Hematopoietic multipotent progenitor cell treated with erythropoietin and hydrocortisone succinate and interleukin-3 and kit ligand, for 8 days (in vitro differentiated cells): Measurements from ENCODE around the gene ATP6V0E1.
"Not testable (repeated sequence)": the region's sequence is repeated elsewhere in the genome, so short reads cannot be mapped to it uniquely, and the experiment has no call there.

Source experiments
- DNase-seq: peaks from one replicate; pipeline ENCODE4 v3.0.0-alpha.2; 2015

ATP6V0E1 gene

GRCh38 chr5:173010021-173010420 lies 26.4 kb downstream of the ATP6V0E1 start:
- no peak for DNase-seq

- DNase-seq = no peak
Measured at GRCh38 chr5:173010547-173011464, 27.2 kb downstream of the ATP6V0E1 start.

DNA sequence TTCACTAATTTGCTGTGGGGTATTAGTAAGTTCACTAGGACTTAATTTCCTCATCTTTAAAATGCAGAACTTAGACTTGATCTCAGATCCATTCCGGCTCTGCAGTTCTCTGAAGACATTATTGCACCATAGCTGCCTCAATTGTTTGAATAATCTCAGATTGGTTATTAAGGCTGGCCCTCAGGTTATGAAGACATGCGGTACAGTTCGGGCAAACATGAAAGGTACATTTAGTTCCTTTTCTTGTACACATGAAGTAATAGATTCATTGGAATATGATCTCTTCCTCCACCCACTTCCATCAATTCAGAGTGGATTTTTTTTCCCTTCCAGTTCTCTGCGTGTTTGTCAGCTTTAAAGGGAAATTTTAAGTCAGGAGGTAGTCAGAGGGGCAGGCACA lies 28.0 kb downstream of the ATP6V0E1 start:
- DNase-seq = no peak

DNA sequence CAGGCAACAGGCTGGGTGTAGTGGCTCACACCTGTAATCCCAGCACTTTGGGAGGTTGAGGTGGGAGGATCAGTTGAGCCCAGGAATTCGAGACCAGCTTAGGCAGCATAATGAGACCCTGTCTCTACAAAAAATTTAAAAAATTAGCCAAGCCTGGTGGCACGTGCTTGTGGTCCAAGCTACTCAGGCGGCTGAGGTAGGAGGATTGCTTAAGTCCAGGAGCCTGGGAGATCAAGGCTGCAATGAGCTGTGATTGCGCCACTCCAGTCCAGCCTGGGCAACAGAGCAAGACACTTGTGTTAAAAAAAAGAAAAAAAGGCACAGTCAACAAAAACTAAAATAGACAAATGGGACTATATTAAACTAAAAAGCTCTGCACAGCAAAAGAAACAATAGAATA lies 29.3 kb downstream of the ATP6V0E1 start:
- DNase-seq = no peak

DNA sequence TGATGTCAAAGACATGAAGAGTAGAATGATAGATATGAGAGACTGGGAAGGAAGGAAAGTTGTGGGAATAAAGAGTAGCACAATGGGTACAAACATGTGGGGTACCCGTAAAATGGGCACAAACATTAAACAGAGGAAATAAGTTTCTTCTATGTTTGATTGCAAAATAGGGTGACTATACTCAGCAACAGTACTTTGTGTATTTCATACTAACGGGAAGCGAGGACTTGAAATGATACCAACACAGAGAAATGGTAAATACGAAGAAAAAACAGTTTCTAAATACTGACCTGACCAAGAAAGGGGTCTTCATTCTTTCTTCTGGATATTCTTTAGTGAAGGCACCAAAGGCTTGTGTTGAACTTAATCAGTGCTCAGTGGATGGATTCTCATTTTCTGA lies 31.1 kb downstream of the ATP6V0E1 start:
- DNase-seq = no peak

DNA sequence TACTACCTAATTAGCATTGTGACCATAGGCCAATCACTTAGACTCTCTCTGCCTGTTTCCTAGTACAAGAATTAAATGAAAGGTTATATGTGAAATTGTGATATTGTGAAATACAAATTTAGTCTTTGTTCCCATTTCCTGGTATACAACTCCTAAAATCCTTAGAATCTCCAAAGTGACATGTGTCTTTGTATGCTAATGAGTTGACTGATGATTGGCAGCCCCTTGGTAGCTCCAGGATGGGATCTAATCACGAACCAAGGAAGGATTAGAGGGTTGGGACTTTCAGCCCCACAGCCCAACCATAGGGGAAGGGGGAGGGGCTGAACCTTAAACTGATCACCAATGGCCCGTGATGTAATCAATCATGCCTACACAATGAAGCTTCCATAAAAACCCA lies 31.6 kb downstream of the ATP6V0E1 start:
- no peak for DNase-seq

DNA sequence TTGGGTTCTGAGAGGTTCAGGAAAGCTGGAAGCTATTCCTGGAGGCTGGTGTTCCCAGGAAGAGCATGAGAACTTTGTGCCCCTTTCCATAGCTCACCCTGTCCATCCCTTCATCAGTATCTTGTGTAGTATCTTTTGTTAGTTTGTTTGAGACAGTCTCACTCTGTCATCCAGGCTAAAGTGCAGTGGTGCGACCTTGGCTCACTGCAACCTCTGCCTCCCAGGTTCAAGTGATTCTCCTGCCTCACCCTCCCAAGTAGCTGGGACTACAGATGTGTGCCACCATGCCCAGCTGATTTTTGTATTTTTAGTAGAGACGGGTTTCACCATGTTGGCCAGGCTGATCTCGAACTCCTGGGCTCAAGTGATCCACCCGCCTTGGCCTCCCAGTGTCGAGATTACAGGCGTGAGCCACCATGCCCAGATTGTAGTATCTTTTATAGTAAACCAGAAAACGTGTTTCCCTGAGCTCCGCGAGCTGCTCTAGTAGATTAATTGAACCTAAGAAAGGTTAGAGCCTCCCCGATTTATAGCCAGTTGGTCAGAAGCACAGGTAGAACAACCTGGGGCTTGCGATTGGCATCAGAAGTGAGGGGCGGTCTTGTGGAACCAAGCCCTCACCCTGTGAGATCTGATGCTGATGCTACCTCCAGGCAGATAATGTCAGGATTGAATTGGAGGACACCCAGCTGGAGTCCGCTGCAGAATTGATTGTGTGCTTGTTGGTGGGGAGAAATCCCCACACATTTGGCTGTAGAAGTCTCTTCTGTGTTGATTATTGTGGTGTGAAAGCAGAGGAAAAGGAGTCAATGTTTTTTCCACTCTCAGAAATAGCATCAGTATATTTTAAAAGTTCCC lies 32.3 kb downstream of the ATP6V0E1 start:
- no peak for DNase-seq

- DNase-seq = no peak
Measured at GRCh38 chr5:173016598-173017046, 33.1 kb downstream of the ATP6V0E1 start.

GRCh38 chr5:173017087-173017486 lies 33.5 kb downstream of the ATP6V0E1 start:
- not testable (repeated sequence) for DNase-seq

DNA sequence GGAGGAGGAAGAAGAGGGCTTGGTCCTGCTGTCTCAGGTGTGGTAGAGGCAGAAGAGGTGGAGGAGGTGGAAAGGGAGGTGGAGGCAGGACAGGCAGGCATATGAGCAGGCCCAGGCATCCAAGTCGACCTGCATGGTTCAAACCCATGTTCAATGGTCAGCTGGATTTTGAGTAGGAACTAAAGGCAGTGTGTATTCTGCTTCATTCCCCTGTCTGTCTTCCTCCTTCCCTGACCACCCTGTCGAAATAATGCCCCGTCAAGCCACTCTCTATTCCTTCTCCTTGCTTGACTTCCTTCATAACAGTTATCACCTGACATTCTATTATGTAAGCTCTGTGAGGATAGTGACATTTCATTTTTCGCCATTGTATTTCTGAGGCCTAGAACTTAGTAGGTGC lies 34.8 kb downstream of the ATP6V0E1 start:
- no peak for DNase-seq

DNA sequence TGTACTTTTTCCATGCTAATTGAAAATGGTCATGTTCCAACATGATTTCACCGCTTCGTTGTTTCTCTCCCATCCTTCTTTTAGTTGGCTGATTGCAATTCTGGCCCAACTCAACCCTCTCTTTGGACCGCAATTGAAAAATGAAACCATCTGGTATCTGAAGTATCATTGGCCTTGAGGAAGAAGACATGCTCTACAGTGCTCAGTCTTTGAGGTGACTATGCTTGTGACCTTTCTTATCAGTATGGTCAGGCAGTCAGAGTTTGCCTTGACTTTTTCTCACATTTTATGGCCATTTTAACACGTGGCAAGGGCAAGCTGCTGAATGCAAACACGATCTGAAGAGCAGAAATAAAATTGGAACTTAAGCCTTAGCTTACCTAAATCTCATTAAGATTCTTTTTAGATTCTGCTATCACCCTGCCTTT lies 36.6 kb downstream of the ATP6V0E1 start:
- DNase-seq = no peak

DNA sequence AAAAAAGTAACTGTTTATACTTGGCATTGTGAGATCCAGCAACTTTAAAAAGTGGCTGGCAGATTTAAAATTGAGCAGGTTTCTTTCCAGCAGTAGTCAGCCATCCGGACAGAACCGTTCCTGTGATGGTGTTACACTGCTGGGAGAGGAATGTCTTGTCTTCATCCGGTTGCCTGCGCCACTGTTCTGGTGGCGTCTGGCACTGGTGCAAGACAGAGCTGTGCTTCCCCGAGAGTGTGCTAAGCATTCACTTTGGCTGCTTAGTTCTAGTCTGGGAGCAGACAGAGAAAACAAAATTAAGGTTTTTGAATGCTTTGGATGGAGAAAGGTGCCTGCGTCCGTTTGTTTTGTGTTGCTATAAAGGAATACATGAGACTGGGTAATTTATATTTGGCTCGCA lies 37.1 kb downstream of the ATP6V0E1 start:
- DNase-seq = no peak

GRCh38 chr5:173025651-173026050 lies 42.1 kb downstream of the ATP6V0E1 start:
- no peak for DNase-seq

- no peak for DNase-seq
Measured at GRCh38 chr5:173027905-173028304, 44.3 kb downstream of the ATP6V0E1 start.

DNA sequence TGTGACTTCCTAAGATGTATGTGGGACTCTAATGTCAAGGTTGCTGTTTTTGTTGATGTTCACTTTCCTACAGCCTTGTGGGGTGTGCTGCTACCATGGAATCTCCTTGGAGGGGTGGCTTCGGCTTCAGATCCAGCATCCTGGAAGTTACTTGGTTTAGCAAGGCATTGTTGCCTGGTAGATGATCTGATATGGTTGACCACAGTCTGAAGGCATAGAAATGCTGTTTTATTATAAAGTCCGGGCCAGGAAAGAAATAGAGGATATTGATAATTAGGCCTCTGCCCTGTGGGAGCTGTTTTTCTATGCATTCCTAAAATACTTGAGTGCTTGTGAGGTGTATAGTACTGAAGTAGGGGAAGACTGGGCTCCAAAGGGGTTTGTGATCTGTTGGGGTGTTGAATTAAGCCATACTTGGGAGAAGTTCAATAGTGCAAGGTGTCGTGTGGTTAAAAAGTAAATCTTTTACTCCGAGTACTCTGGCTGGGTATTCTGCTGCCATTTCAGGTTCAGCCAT lies 45.3 kb downstream of the ATP6V0E1 start:
- no peak for DNase-seq

GRCh38 chr5:173029499-173029921 lies 45.9 kb downstream of the ATP6V0E1 start:
- DNase-seq = peak; percentile 43

DNA sequence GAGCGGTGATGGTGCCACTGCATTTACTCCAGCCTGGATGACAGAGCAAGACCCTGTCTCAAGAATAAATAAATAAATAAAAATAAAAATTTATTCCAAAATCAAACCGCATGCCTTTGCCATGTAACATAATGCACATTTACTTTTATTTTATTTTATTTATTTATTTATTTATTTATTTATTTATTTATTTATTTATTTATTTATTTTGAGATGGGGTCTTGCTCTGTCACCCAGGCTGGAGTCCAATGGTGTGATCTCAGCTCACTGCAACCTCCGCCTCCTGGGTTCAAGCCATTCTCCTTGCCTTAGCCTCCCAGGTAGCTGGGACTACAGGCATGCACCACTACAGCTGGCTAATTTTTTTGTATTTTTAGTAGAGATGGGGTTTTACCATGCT lies 48.5 kb downstream of the ATP6V0E1 start:
- DNase-seq = not testable (repeated sequence)

DNA sequence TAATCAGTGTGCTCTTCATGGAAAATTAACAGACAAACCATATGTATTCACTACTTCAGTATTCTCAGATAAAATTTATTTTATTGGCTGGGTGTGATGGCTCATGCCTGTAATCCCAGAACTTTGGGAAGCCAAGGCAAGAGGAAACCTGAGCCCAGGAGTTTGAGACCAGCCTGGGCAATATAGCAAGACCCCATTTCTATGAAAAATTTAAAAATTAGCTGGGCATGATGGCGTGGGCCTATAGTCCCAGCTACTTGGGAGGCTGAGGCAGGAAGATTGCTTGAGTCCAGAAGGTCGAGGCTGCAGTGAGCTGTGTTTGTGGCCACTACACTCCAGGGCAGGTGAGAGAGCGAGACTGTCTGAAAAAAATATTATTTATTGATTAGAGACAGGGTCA lies 49.2 kb downstream of the ATP6V0E1 start:
- no peak for DNase-seq

- DNase-seq = no peak
Measured at GRCh38 chr5:173033923-173034322, 50.4 kb downstream of the ATP6V0E1 start.

- DNase-seq = no peak
Measured at GRCh38 chr5:173035904-173036707, 52.5 kb downstream of the ATP6V0E1 start.

- DNase-seq = no peak
Measured at GRCh38 chr5:173039188-173039587, 55.6 kb downstream of the ATP6V0E1 start.

- no peak for DNase-seq
Measured at GRCh38 chr5:173039964-173040363, 56.4 kb downstream of the ATP6V0E1 start.
